Skeletal muscle satellite cell (primary cell): ENCODE measurements around the gene VAX1. TPM values are rescaled to one million over a fixed set of nuclear protein-coding genes. Genes with fewer than 3 reads are reported as not detected.
"Not testable (repeated sequence)": the region's sequence is repeated elsewhere in the genome, so short reads cannot be mapped to it uniquely, and the experiment has no call there.

Experiments
- H3K27me3 ChIP-seq: 2 replicates; pipeline ENCODE4 v1.7.0; 2013; ENCODE audit warnings: low read length; ENCODE audit not compliant: control insufficient read depth, insufficient read depth
- H3K36me3 ChIP-seq: 2 replicates; pipeline ENCODE4 v1.7.0; 2013; ENCODE audit warnings: mild to moderate bottlenecking, control low read depth, low read length; ENCODE audit not compliant: insufficient read depth
- H3K4me1 ChIP-seq: 2 replicates; pipeline ENCODE4 v1.7.0; 2013; ENCODE audit warnings: low read length; ENCODE audit not compliant: control insufficient read depth, insufficient read depth
- H3K4me2 ChIP-seq: 2 replicates; pipeline ENCODE4 v1.7.0; 2013; ENCODE audit warnings: mild to moderate bottlenecking, low read length
- H3K4me3 ChIP-seq: 2 replicates; pipeline ENCODE4 v1.7.0; 2013; ENCODE audit warnings: low read length
- H3K9ac ChIP-seq: 2 replicates; pipeline ENCODE4 v1.7.0; 2013; ENCODE audit warnings: mild to moderate bottlenecking, low read depth, low read length, moderate library complexity
- H3K9me3 ChIP-seq: replicated peaks from 2 replicates; pipeline ENCODE4 v1.7.0; 2013; ENCODE audit warnings: mild to moderate bottlenecking, control low read depth, low read length
- total RNA-seq: library from RNA; depleted of rRNA; stranded (reverse); fragments of >200 nt; gene quantifications from 2 replicates; pipeline ENCODE4 v1.2.3, GENCODE V29; 2012; rRNA removed

VAX1 gene
- not detected in 2 replicates for total RNA-seq

- Histone ChIP-seq H3K27me3 (peaks cover 87% of the 10 kb centered on the region), H3K4me1 (peaks cover 15% of the 10 kb centered on the region), H3K4me2 (peak within 1 kb of the TSS; percentile 86), H3K9me3 (no peaks in the 10 kb centered on the region), H3K36me3 (no peaks in the 10 kb centered on the region), H3K9ac (no peak within 1 kb of the TSS), H3K4me3 (peak within 1 kb of the TSS; percentile 62)
Observed at GRCh38 chr10:117137911-117138642, at the start of gene VAX1. Gene VAX1 (minus strand): TSS chr10:117138270. CDS start chr10:117138056, 214 bp downstream.

- H3K27me3 ChIP-seq = peaks cover 5% of the 10 kb centered on the region
- no peaks in the 10 kb centered on the region for H3K36me3 ChIP-seq
- H3K4me1 ChIP-seq = no peaks in the 10 kb centered on the region
- H3K4me3 ChIP-seq = no peak overlapping the region
- no peaks in the 10 kb centered on the region for H3K9me3 ChIP-seq
- H3K4me2 ChIP-seq = no peak overlapping the region
- no peak overlapping the region for H3K9ac ChIP-seq
Observed at GRCh38 chr10:117186832-117187615, 49.0 kb upstream of the VAX1 start.

GRCh38 chr10:117185817-117186216 lies 47.7 kb upstream of the VAX1 start:
- H3K4me1 ChIP-seq, H3K36me3 ChIP-seq, H3K4me2 ChIP-seq, H3K4me3 ChIP-seq, H3K9me3 ChIP-seq, H3K27me3 ChIP-seq, H3K9ac ChIP-seq: not testable (repeated sequence)

GRCh38 chr10:117184821-117185220 lies 46.8 kb upstream of the VAX1 start:
- Histone ChIP-seq H3K27me3 (peaks cover 11% of the 10 kb centered on the region), H3K4me3 (no peak overlapping the region), H3K36me3 (no peaks in the 10 kb centered on the region), H3K4me2 (no peak overlapping the region), H3K9ac (no peak overlapping the region), H3K9me3 (no peaks in the 10 kb centered on the region), H3K4me1 (no peaks in the 10 kb centered on the region)

- no peaks in the 10 kb centered on the region for H3K4me1 ChIP-seq
- peaks cover 11% of the 10 kb centered on the region for H3K27me3 ChIP-seq
- no peaks in the 10 kb centered on the region for H3K36me3 ChIP-seq
- H3K9ac ChIP-seq = no peak overlapping the region
- no peaks in the 10 kb centered on the region for H3K9me3 ChIP-seq
- no peak overlapping the region for H3K4me2 ChIP-seq
- no peak overlapping the region for H3K4me3 ChIP-seq
Observed at GRCh38 chr10:117184296-117184695, 46.2 kb upstream of the VAX1 start.

- Histone ChIP-seq H3K9ac (no peak overlapping the region), H3K36me3 (no peaks in the 10 kb centered on the region), H3K4me2 (no peak overlapping the region), H3K27me3 (peaks cover 13% of the 10 kb centered on the region), H3K9me3 (no peaks in the 10 kb centered on the region), H3K4me3 (no peak overlapping the region), H3K4me1 (peaks cover 8% of the 10 kb centered on the region)
Observed at GRCh38 chr10:117178190-117178589, 40.1 kb upstream of the VAX1 start.

- Histone ChIP-seq H3K4me2 (peak overlapping the region; percentile 89), H3K9me3 (no peaks in the 10 kb centered on the region), H3K27me3 (peaks cover 34% of the 10 kb centered on the region), H3K4me3 (peak overlapping the region; percentile 67), H3K4me1 (peaks cover 8% of the 10 kb centered on the region), H3K36me3 (no peaks in the 10 kb centered on the region), H3K9ac (no peak overlapping the region)
Observed at GRCh38 chr10:117175901-117176534, 37.9 kb upstream of the VAX1 start.

- Histone ChIP-seq H3K4me1 (peaks cover 8% of the 10 kb centered on the region), H3K9ac (no peak overlapping the region), H3K9me3 (no peaks in the 10 kb centered on the region), H3K27me3 (peaks cover 35% of the 10 kb centered on the region), H3K36me3 (no peaks in the 10 kb centered on the region), H3K4me2 (peak overlapping the region; percentile 89), H3K4me3 (peak overlapping the region; percentile 67)
Observed at GRCh38 chr10:117175215-117175900, 37.3 kb upstream of the VAX1 start.

GRCh38 chr10:117174439-117175214 lies 36.6 kb upstream of the VAX1 start:
- H3K36me3 ChIP-seq = no peaks in the 10 kb centered on the region
- no peaks in the 10 kb centered on the region for H3K9me3 ChIP-seq
- H3K4me3 ChIP-seq = peak overlapping the region; percentile 67
- H3K4me2 ChIP-seq = peak overlapping the region; percentile 89
- no peak overlapping the region for H3K9ac ChIP-seq
- peaks cover 8% of the 10 kb centered on the region for H3K4me1 ChIP-seq
- H3K27me3 ChIP-seq = peaks cover 41% of the 10 kb centered on the region

- Histone ChIP-seq H3K4me1 (peaks cover 12% of the 10 kb centered on the region), H3K27me3 (peaks cover 80% of the 10 kb centered on the region), H3K4me2 (no peak overlapping the region), H3K4me3 (no peak overlapping the region), H3K36me3 (no peaks in the 10 kb centered on the region), H3K9ac (no peak overlapping the region), H3K9me3 (no peaks in the 10 kb centered on the region)
Observed at GRCh38 chr10:117170244-117170643, 32.2 kb upstream of the VAX1 start.
